K562 (cell line): ENCODE results near the gene RABGAP1L. TPM values are rescaled to one million over a fixed set of nuclear protein-coding genes. Genes with fewer than 3 reads are reported as not detected.
A peak's percentile ranks its signal among the peaks of the same experiment; 100 is the strongest.

Experiments used
- ARNT ChIP-seq, 2 experiments: fragments of 450-650 bp; IDR thresholded peaks; 2 replicates each; pipeline ENCODE4 v1.6.1; 2016; ENCODE audit warnings: mild to moderate bottlenecking in 1 of 2
- CBX3 ChIP-seq, 2 experiments: IDR thresholded peaks; 1 replicate in 1 of 2; 2 replicates in 1 of 2; pipeline ENCODE4 v1.6.1; 2012; ENCODE audit warnings: inconsistent platforms in 2 of 2, low read length in 2 of 2, borderline replicate concordance in 1 of 2, control low read depth in 1 of 2
- CTCF ChIP-seq, 3 experiments: IDR thresholded peaks in 2 of 3; conservative IDR thresholded peaks in 1 of 3; 2 replicates each; pipeline ENCODE4 v1.5.1; 2011 to 2012; ENCODE audit warnings: low read length in 3 of 3, mild to moderate bottlenecking in 3 of 3, control low read depth in 2 of 3, improper control_type of control experiment in 1 of 3, inconsistent platforms in 1 of 3, low read depth in 1 of 3, mixed read lengths in 1 of 3, moderate library complexity in 1 of 3; ENCODE audit not compliant: insufficient read depth in 2 of 3
- E2F1 ChIP-seq: sonication (generic); formaldehyde crosslinking; IDR thresholded peaks from 2 replicates; pipeline ENCODE4 v1.8.1; 2023; ENCODE audit warnings: mild to moderate bottlenecking, missing genetic modification reagents, moderate library complexity
- KDM2B ChIP-seq: fragments of 250-450 bp; sonication (Bioruptor Pico); IDR thresholded peaks from 2 replicates; pipeline ENCODE4 v1.8.0; 2021; ENCODE audit warnings: mild to moderate bottlenecking, moderate library complexity
- MAFG ChIP-seq: fragments of 450-650 bp; conservative IDR thresholded peaks from 2 replicates; pipeline ENCODE4 v1.6.1; 2016; ENCODE audit warnings: missing genetic modification characterization, missing compliant biosample characterization
- MLLT1 ChIP-seq, 2 experiments: fragments of 450-650 bp; IDR thresholded peaks; 2 replicates each; pipeline ENCODE4 v1.6.1; 2016
- RNF2 ChIP-seq: sonication (generic); IDR thresholded peaks from 2 replicates; pipeline ENCODE4 v1.6.1; 2016
- SMARCC2 ChIP-seq: fragments of 450-650 bp; IDR thresholded peaks from 2 replicates; pipeline ENCODE4 v1.6.1; 2017; ENCODE audit warnings: antibody characterized with exemption, moderate library complexity, mild to moderate bottlenecking, low read depth
- UBTF ChIP-seq, 2 experiments: IDR thresholded peaks; 2 replicates each; pipeline ENCODE4 v1.6.1; 2012; ENCODE audit warnings: improper control_type of control experiment in 2 of 2, low read depth in 2 of 2, low read length in 2 of 2, borderline replicate concordance in 1 of 2
- ZFP30 ChIP-seq: fragments of 250-450 bp; sonication (Bioruptor Pico); IDR thresholded peaks from 2 replicates; pipeline ENCODE4 v1.8.0; 2022; ENCODE audit warnings: moderate library complexity, mild to moderate bottlenecking, inconsistent platforms, borderline replicate concordance
- ZNF354B ChIP-seq: fragments of 250-450 bp; sonication (Bioruptor Pico); IDR thresholded peaks from 2 replicates; pipeline ENCODE4 v1.4.0; 2020
- polyA plus RNA-seq, 8 experiments: library from polyadenylated mRNA; depleted of rRNA in 4 of 8; stranded (reverse) in 5 of 8; unstranded in 3 of 8; fragments of >200 nt; fragmentation: Nextera tagmentation in 2 of 8; fragmentation: Illumina TruSeq in 1 of 8; extraction: Ambion mirVana in 2 of 8; extraction: Trizol in 1 of 8; gene quantifications; 2 replicates each; pipeline versions ENCODE4 v1.2.1 to v1.2.3, GENCODE V29; 2011 to 2014; ENCODE audit warnings: inconsistent platforms in 1 of 8, missing spikeins in 1 of 8
- total RNA-seq, 7 experiments: library from RNA; depleted of rRNA in 6 of 7; stranded (reverse); fragments of >200 nt in 6 of 7; fragmentation: Illumina TruSeq in 2 of 7; extraction: Trizol in 2 of 7; gene quantifications; 2 replicates each; pipeline versions ENCODE4 v1.2.1 to v1.2.3, GENCODE V29; 2011 to 2021; ENCODE audit warnings: low replicate concordance in 1 of 7

Gene RABGAP1L
- total and polyA plus RNA-seq, 9 of the 15 experiments (the other 6 are each of a cell fraction or from before 2014, with no cell fraction given) = 16.5 to 44.9 (median 26.7) TPM

- TF ChIP-seq E2F1 (CRISPR knock-in tag) (no peak), MAFG (tag) (no peak), UBTF (IDR thresholded peaks at IDR 0.05; ENCODE audit: borderline replicate concordance in 1 of 2, low read depth in 2 of 2, low read length in 2 of 2) (peak in 1 of 2 experiments; percentile 94; a peak in 1 of 4 replicates), CBX3 (IDR thresholded peaks at IDR 0.05; ENCODE audit: borderline replicate concordance in 1 of 2, low read length in 2 of 2) (no peak), CTCF (IDR thresholded peaks at IDR 0.05 in 2 of 3, conservative IDR thresholded peaks at IDR 0.05 in 1 of 3; ENCODE audit: insufficient read depth in 2 of 3, low read depth in 1 of 3, low read length in 3 of 3) (peak in 1 of 3 experiments; percentile 5; a peak in 1 of 6 replicates), ZFP30 (CRISPR knock-in tag) (no peak), MLLT1 (IDR thresholded peaks at IDR 0.05) (peak in 1 of 2 experiments; percentile 12; a peak in 1 of 4 replicates), RNF2 (no peak), ARNT (IDR thresholded peaks at IDR 0.05) (peak in 1 of 2 experiments; percentile 33; a peak in 1 of 4 replicates), ZNF354B (CRISPR knock-in tag) (0 out of 2 replicates have a peak, but pooled peaks have one; percentile 41), KDM2B (CRISPR knock-in tag) (peak; percentile 89; the same call in 1 of the 2 replicates), SMARCC2 (peak; percentile 47; the same call in 1 of the 2 replicates)
Observed at GRCh38 chr1:174158767-174159251, 511 bp upstream of the RABGAP1L start (continued).
